Suprapubic skin (tissue), 4 donors: ENCODE measurements around the gene MBLAC1. TPM values are rescaled to one million over a fixed set of nuclear protein-coding genes. Genes with fewer than 3 reads are reported as not detected.

Source experiments
- DNase-seq, 2 donors: peaks; one replicate each; pipeline ENCODE4 v3.0.0-alpha.2; 2019; ENCODE audit warnings: low spot score in 2 of 2
- H3K27ac ChIP-seq: fragments of 200-600 bp; sonication (generic); one replicate; pipeline ENCODE4 v1.5.1; 2019
- H3K27me3 ChIP-seq: fragments of 200-600 bp; sonication (generic); one replicate; pipeline ENCODE4 v1.5.1; 2019
- H3K36me3 ChIP-seq: fragments of 200-600 bp; sonication (generic); one replicate; pipeline ENCODE4 v1.5.1; 2019
- H3K4me1 ChIP-seq: fragments of 200-600 bp; sonication (generic); one replicate; pipeline ENCODE4 v1.5.1; 2019
- H3K4me3 ChIP-seq: fragments of 200-600 bp; sonication (generic); one replicate; pipeline ENCODE4 v1.5.1; 2019; ENCODE audit warnings: mild to moderate bottlenecking
- H3K9me3 ChIP-seq: fragments of 200-600 bp; sonication (generic); one replicate; pipeline ENCODE4 v1.5.1; 2019
- EP300 ChIP-seq: sonication (generic); formaldehyde crosslinking; IDR thresholded peaks from one replicate; pipeline ENCODE4 v1.6.1; 2017; ENCODE audit warnings: antibody characterized with exemption
- POLR2A ChIP-seq, 2 donors: fragments of 450-650 bp; IDR thresholded peaks; one replicate each; pipeline ENCODE4 v1.6.1; 2017; ENCODE audit warnings: antibody characterized with exemption in 2 of 2, mild to moderate bottlenecking in 2 of 2, moderate library complexity in 2 of 2
- POLR2AphosphoS5 ChIP-seq, 3 donors: sonication (generic); formaldehyde crosslinking; IDR thresholded peaks; one replicate each; pipeline ENCODE4 v1.6.1; 2017; ENCODE audit warnings: antibody characterized with exemption in 3 of 3
- WGBS: methylation state at CpG from one replicate; pipeline ENCODE4 v1.1.5; 2018; 5-methylcytosine and 5-hydroxymethylcytosine counted together
- total RNA-seq, 4 donors: library from RNA; depleted of rRNA; stranded (reverse); fragments of >200 nt; gene quantifications; one replicate each; pipeline ENCODE4 v1.1.0, GENCODE V29; 2016
- TF ChIP-seq, protein P1 (sequence below), 2 donors: fragments of 200-600 bp in 1 of 2; fragments of 450-650 bp in 1 of 2; sonication (generic) in 1 of 2; IDR thresholded peaks; one replicate each; pipeline ENCODE4 v1.5.1; 2016 to 2019; ENCODE audit warnings: antibody characterized with exemption in 2 of 2, mild to moderate bottlenecking in 1 of 2, moderate library complexity in 1 of 2

Gene MBLAC1
- total RNA-seq, 4 donors from 2014 or later, result 2.6 to 6.2 (median 3.6) TPM

DNA sequence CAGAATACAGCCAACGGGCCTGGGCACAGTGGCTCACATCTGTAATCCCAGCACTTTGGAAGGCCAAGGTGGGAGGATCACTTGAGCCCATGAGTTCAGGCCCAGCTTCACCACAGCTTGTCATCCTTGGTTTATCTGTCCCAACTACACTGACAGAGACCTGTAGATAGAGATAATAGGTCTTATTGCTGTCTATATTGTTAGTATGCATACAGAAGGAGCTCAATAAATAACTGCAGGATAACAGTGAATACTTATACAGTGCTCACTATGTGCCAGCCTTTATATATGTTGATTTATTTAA, 6.1 kb upstream of the MBLAC1 start:
- no peaks in the 10 kb centered on the region for H3K9me3 ChIP-seq
- 14% methylated on average over 1 of the region's 1 CpG for WGBS
- TF ChIP-seq POLR2A (IDR thresholded peaks at IDR 0.05), result no peak
- TF ChIP-seq EP300, result no peak
- TF ChIP-seq, protein P1, sequence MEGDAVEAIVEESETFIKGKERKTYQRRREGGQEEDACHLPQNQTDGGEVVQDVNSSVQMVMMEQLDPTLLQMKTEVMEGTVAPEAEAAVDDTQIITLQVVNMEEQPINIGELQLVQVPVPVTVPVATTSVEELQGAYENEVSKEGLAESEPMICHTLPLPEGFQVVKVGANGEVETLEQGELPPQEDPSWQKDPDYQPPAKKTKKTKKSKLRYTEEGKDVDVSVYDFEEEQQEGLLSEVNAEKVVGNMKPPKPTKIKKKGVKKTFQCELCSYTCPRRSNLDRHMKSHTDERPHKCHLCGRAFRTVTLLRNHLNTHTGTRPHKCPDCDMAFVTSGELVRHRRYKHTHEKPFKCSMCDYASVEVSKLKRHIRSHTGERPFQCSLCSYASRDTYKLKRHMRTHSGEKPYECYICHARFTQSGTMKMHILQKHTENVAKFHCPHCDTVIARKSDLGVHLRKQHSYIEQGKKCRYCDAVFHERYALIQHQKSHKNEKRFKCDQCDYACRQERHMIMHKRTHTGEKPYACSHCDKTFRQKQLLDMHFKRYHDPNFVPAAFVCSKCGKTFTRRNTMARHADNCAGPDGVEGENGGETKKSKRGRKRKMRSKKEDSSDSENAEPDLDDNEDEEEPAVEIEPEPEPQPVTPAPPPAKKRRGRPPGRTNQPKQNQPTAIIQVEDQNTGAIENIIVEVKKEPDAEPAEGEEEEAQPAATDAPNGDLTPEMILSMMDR (IDR thresholded peaks at IDR 0.05), result no peak
- no peak for TF ChIP-seq POLR2AphosphoS5 (IDR thresholded peaks at IDR 0.05)
- no peaks in the 10 kb centered on the region for H3K27me3 ChIP-seq
- H3K4me1 ChIP-seq, result peaks cover 33% of the 10 kb centered on the region
- no peak overlapping the region for H3K27ac ChIP-seq
- no peak for DNase-seq
- no peaks in the 10 kb centered on the region for H3K36me3 ChIP-seq
- no peak overlapping the region for H3K4me3 ChIP-seq

DNA sequence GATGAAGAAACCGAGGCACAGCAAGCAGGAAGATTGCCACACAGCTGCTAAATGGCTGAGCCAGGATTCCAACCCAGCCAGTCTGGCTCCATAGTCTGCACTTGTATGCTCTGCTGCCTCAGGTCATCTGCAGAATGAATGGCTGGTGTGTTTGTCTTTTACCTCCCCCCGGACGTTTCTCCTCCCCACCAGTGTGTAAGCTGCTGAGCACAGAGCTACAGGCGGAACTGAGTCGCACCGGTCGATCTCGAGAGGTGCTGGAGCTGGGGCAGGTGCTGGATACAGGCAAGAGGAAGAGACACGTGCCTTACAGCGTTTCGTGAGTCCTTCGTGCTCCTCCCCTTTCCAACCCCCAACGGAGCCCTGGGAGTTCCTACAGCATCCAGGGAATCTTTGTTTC, 4.7 kb upstream of the MBLAC1 start:
- Histone ChIP-seq H3K4me1 (peaks cover 42% of the 10 kb centered on the region), H3K27me3 (no peaks in the 10 kb centered on the region), H3K4me3 (no peak overlapping the region), H3K9me3 (no peaks in the 10 kb centered on the region), H3K27ac (no peak overlapping the region), H3K36me3 (no peaks in the 10 kb centered on the region)
- no peak for TF ChIP-seq POLR2A (IDR thresholded peaks at IDR 0.05)
- TF ChIP-seq, protein P1 (IDR thresholded peaks at IDR 0.05), result no peak
- TF ChIP-seq POLR2AphosphoS5 (IDR thresholded peaks at IDR 0.05), result no peak
- TF ChIP-seq EP300, result no peak
- DNase-seq, result no peak
- WGBS, result 48% methylated on average over 13 of the region's 13 CpGs

DNA sequence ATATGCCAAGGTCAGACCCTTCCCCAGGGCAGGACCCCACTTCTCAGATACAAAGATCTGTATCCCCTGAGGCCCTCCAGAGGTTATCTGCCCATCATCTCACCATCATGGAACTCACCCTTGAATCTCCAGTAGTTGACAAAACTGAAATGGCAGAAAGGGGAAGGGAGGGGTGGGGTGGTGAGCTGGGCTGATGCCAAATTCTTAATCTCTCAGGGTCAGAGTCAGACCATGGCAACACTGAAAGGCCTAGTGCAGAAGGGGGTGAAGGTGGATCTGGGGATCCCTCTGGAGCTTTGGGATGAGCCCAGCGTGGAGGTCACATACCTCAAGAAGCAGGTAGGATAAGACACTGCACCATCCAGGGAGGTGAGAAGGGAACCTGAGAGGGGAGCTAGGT, 4.2 kb upstream of the MBLAC1 start:
- Histone ChIP-seq H3K4me1 (peaks cover 44% of the 10 kb centered on the region), H3K4me3 (no peak overlapping the region), H3K27me3 (no peaks in the 10 kb centered on the region), H3K36me3 (no peaks in the 10 kb centered on the region), H3K9me3 (no peaks in the 10 kb centered on the region), H3K27ac (no peak overlapping the region)
- TF ChIP-seq, protein P1 (IDR thresholded peaks at IDR 0.05), result no peak
- TF ChIP-seq POLR2A (IDR thresholded peaks at IDR 0.05) (no peak), POLR2AphosphoS5 (IDR thresholded peaks at IDR 0.05) (no peak)
- WGBS, result 100% methylated on average over 1 of the region's 1 CpG
- no peak for DNase-seq

DNA sequence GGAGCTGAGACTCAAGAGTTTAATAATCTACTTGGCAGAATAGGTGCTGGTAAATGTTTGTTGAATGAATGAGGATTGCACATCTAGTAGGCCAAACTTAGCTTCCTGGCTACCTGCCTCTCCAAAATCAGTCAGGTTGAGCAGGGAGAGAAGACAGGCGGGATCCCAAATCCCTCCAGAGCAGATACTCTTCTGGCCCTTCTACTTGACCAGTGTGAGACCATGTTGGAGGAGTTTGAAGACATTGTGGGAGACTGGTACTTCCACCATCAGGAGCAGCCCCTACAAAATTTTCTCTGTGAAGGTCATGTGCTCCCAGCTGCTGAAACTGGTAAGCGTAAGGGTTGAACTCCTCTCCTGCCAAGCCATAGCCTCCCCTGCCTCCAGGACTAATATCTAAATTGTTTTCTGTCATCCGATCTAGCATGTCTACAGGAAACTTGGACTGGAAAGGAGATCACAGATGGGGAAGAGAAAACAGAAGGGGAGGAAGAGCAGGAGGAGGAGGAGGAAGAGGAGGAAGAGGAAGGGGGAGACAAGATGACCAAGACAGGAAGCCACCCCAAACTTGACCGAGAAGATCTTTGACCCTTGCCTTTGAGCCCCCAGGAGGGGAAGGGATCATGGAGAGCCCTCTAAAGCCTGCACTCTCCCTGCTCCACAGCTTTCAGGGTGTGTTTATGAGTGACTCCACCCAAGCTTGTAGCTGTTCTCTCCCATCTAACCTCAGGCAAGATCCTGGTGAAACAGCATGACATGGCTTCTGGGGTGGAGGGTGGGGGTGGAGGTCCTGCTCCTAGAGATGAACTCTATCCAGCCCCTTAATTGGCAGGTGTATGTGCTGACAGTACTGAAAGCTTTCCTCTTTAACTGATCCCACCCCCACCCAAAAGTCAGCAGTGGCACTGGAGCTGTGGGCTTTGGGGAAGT, 2.2 kb upstream of the MBLAC1 start:
- no peak overlapping the region for H3K27ac ChIP-seq
- no peak for TF ChIP-seq POLR2A (IDR thresholded peaks at IDR 0.05)
- TF ChIP-seq, protein P1 (IDR thresholded peaks at IDR 0.05), result no peak
- TF ChIP-seq POLR2AphosphoS5 (IDR thresholded peaks at IDR 0.05), result no peak
- no peak for TF ChIP-seq EP300
- H3K27me3 ChIP-seq, result no peaks in the 10 kb centered on the region
- no peaks in the 10 kb centered on the region for H3K9me3 ChIP-seq
- DNase-seq, result no peak
- 61% methylated on average over 4 of the region's 4 CpGs for WGBS
- H3K4me1 ChIP-seq, result peaks cover 45% of the 10 kb centered on the region
- no peaks in the 10 kb centered on the region for H3K36me3 ChIP-seq
- H3K4me3 ChIP-seq, result no peak overlapping the region

DNA sequence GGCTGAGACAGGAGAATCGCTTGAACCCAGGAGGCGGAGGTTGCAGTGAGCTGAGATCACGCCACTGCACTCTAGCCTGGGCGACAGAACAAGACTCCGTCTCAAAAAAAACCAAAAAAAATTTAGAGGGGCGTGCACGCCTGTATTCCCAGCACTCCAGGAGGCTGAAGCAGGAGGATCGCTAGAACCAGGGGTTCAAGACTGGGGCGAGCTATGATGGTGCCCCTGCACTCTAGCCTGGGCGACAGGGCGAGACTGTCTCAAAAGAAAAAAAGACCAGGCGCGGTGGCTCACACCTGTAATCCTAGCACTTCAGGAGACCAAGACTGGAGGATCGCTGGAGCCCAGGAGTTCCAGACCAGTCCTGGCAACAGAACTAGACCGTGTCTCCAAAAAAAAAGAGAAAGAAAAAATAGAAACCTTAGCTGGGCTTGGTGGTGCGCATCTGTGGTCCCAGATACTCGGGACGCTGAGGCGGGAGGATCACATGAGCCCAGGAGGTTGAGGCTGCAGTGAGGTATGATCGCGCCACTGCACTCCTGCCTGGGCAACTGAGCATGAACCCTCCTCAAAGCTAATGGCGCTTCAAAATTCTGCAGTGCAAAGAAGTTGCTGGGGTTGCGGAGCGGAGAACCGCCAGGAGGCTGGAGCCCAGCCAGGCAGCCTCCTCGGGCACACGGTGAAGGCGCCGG, 382 bp upstream of the MBLAC1 start:
- DNase-seq, result no peak
- peak overlapping the region; percentile 91 for H3K4me3 ChIP-seq
- H3K36me3 ChIP-seq, result no peaks in the 10 kb centered on the region
- H3K27me3 ChIP-seq, result no peaks in the 10 kb centered on the region
- no peaks in the 10 kb centered on the region for H3K9me3 ChIP-seq
- TF ChIP-seq POLR2AphosphoS5 (IDR thresholded peaks at IDR 0.05), result peak in 1 of 3 donors; percentile 5
- TF ChIP-seq, protein P1 (IDR thresholded peaks at IDR 0.05), result peak in 1 of 2 donors; percentile 1
- TF ChIP-seq EP300, result no peak
- 13% methylated on average over 24 of the region's 29 CpGs for WGBS
- peak overlapping the region; percentile 99 for H3K27ac ChIP-seq
- peaks cover 41% of the 10 kb centered on the region for H3K4me1 ChIP-seq
